Amniotic epithelial cell (primary cell): Measurements from ENCODE around the gene NUDT21.
"Not testable (repeated sequence)": the region's sequence is repeated elsewhere in the genome, so short reads cannot be mapped to it uniquely, and the experiment has no call there.

Source experiments
- DNase-seq: peaks from one replicate; pipeline ENCODE4 v3.0.0-alpha.2; 2010; ENCODE audit warnings: low read depth

NUDT21 gene

GRCh38 chr16:56380778-56381485, 70.2 kb downstream of the NUDT21 start:
- not testable (repeated sequence) for DNase-seq
